ENCODE results near the gene AGBL3.
"Not testable (repeated sequence)": the region's sequence is repeated elsewhere in the genome, so short reads cannot be mapped to it uniquely, and the experiment has no call there.

The AGBL3 gene

GRCh38 chr7:135167365-135167917, 181.1 kb downstream of the AGBL3 start:
- DNase-seq (ENCODE audit: low read depth, low spot score) = no peak

GRCh38 chr7:135168001-135168400, 181.7 kb downstream of the AGBL3 start:
- DNase-seq (ENCODE audit: low read depth, low spot score) = no peak

GRCh38 chr7:135168489-135169140, 182.3 kb downstream of the AGBL3 start:
- DNase-seq (ENCODE audit: low read depth, low spot score) = no peak

- DNase-seq (ENCODE audit: low read depth, low spot score) = peak; percentile 81
Observed at GRCh38 chr7:135169141-135169963, 183.0 kb downstream of the AGBL3 start.

- DNase-seq (ENCODE audit: low read depth, low spot score) = no peak
Observed at GRCh38 chr7:135169964-135170273, 183.6 kb downstream of the AGBL3 start.

GRCh38 chr7:135170274-135170997, 184.1 kb downstream of the AGBL3 start, which contains the start of gene CYREN:
Gene CYREN, minus strand, starts transcription at chr7:135170707. Its CDS starts 1,785 bp downstream, at chr7:135168922.
- DNase-seq (ENCODE audit: low read depth, low spot score) = peak; percentile 96

GRCh38 chr7:135170998-135171481, 184.7 kb downstream of the AGBL3 start:
- not testable (repeated sequence) for DNase-seq (ENCODE audit: low read depth, low spot score)

GRCh38 chr7:135171581-135172291, 185.4 kb downstream of the AGBL3 start:
- DNase-seq (ENCODE audit: low read depth, low spot score) = peak; percentile 87

GRCh38 chr7:135173916-135174315, 187.6 kb downstream of the AGBL3 start:
- not testable (repeated sequence) for DNase-seq (ENCODE audit: low read depth, low spot score)

GRCh38 chr7:135174941-135175340, 188.6 kb downstream of the AGBL3 start:
- no peak for DNase-seq (ENCODE audit: low read depth, low spot score)

GRCh38 chr7:135175931-135176330, 189.6 kb downstream of the AGBL3 start:
- no peak for DNase-seq (ENCODE audit: low read depth, low spot score)

GRCh38 chr7:135177028-135177696, 190.9 kb downstream of the AGBL3 start:
- peak; percentile 89 for DNase-seq (ENCODE audit: low read depth, low spot score)

GRCh38 chr7:135178364-135178763, 192.1 kb downstream of the AGBL3 start:
- DNase-seq (ENCODE audit: low read depth, low spot score) = no peak

- DNase-seq (ENCODE audit: low read depth, low spot score) = no peak
Observed at GRCh38 chr7:135179321-135179925, 193.1 kb downstream of the AGBL3 start.

- DNase-seq (ENCODE audit: low read depth, low spot score) = no peak
Observed at GRCh38 chr7:135180122-135180521, 193.8 kb downstream of the AGBL3 start.

- no peak for DNase-seq (ENCODE audit: low read depth, low spot score)
Observed at GRCh38 chr7:135181261-135181928, 195.1 kb downstream of the AGBL3 start.

- DNase-seq (ENCODE audit: low read depth, low spot score) = no peak
Observed at GRCh38 chr7:135181929-135182678, 195.8 kb downstream of the AGBL3 start.

- DNase-seq (ENCODE audit: low read depth, low spot score) = no peak
Observed at GRCh38 chr7:135183478-135183877, 197.2 kb downstream of the AGBL3 start.

GRCh38 chr7:135184254-135184841, 198.0 kb downstream of the AGBL3 start:
- no peak for DNase-seq (ENCODE audit: low read depth, low spot score)

Measured in ELF-1 (cell line).